ENCODE measurements around the gene BAK1. TPM values are rescaled to one million over a fixed set of nuclear protein-coding genes. Genes with fewer than 3 reads are reported as not detected.

The BAK1 gene
- total RNA-seq, 1 experiment from 2014 or later = 40.0 TPM

DNA sequence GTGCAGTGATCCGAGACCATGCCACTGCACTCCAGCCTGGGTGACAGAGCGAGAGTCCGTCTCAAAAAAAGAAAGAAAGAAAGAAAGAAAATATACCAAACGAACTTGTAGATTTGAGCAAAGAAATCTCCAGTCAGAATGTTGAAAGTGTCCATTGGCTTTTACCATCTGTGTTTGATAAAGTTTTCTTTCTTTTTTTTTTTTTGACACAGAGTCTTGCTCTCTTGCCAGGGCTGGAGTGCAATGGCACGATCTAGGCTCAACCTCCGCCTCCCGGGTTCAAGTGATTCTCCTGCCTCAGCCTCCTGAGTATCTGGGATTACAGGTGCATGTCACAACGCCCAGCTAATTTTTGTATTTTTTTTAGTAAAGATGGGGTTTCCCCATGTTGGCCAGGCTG is 21.3 kb downstream of the BAK1 start:
- no peak overlapping the region for H3K4me3 Mint-ChIP-seq
- H3K9me3 ChIP-seq (ENCODE audit: control insufficient read depth, low read depth, low read length) = no peaks in the 10 kb centered on the region
- no peak overlapping the region for H3K4ac ChIP-seq (ENCODE audit: low read depth, low read length)
- no peak overlapping the region for H2AFZ ChIP-seq (ENCODE audit: low read length)
- no peak overlapping the region for H2BK12ac ChIP-seq (ENCODE audit: insufficient read length, low read depth, low read length)
- no peaks in the 10 kb centered on the region for H3K79me2 ChIP-seq (ENCODE audit: insufficient read depth, low read length)
- H3K56ac ChIP-seq (ENCODE audit: insufficient read length, low read depth, low read length) = no peak overlapping the region
- TF ChIP-seq, protein P1, sequence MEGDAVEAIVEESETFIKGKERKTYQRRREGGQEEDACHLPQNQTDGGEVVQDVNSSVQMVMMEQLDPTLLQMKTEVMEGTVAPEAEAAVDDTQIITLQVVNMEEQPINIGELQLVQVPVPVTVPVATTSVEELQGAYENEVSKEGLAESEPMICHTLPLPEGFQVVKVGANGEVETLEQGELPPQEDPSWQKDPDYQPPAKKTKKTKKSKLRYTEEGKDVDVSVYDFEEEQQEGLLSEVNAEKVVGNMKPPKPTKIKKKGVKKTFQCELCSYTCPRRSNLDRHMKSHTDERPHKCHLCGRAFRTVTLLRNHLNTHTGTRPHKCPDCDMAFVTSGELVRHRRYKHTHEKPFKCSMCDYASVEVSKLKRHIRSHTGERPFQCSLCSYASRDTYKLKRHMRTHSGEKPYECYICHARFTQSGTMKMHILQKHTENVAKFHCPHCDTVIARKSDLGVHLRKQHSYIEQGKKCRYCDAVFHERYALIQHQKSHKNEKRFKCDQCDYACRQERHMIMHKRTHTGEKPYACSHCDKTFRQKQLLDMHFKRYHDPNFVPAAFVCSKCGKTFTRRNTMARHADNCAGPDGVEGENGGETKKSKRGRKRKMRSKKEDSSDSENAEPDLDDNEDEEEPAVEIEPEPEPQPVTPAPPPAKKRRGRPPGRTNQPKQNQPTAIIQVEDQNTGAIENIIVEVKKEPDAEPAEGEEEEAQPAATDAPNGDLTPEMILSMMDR (conservative IDR thresholded peaks at IDR 0.05) = no peak
- peaks cover 3% of the 10 kb centered on the region; the same call in 1 of the 2 replicates for H3K27me3 Mint-ChIP-seq (ENCODE audit: low read depth)
- H3K4me1 ChIP-seq (ENCODE audit: insufficient read depth, low read length) = no peaks in the 10 kb centered on the region
- H2BK15ac ChIP-seq (ENCODE audit: low read depth, low read length) = no peak overlapping the region
- H3K9me3 Mint-ChIP-seq = peaks cover 10 to 12% of the 10 kb centered on the region in 2 experiments; a peak in 4 of 5 replicates
- H4K8ac ChIP-seq (replicated peaks; ENCODE audit: insufficient read length, low read depth, low read length) = no peak overlapping the region
- H3K27ac Mint-ChIP-seq = no peak overlapping the region
- no peak overlapping the region for H3T11ph ChIP-seq (ENCODE audit: low read length)
- H3K36me3 Mint-ChIP-seq (ENCODE audit: insufficient read depth in 1 of 3, low read depth in 3 of 3) = peaks cover 0 to 4% (median 0%) of the 10 kb centered on the region in 3 experiments; a peak in 2 of 7 replicates
- no peak overlapping the region for H2AK5ac ChIP-seq (ENCODE audit: insufficient read length, low read length)
- H3K4me2 ChIP-seq (ENCODE audit: insufficient read depth, insufficient read length, low read length) = no peak overlapping the region
- no peaks in the 10 kb centered on the region for H3K4me1 Mint-ChIP-seq
- no peak overlapping the region for H4K91ac ChIP-seq (ENCODE audit: insufficient read length, low read depth, low read length)
- H3K27me3 ChIP-seq (ENCODE audit: insufficient read depth, low read length) = no peaks in the 10 kb centered on the region
- no peak overlapping the region for H2BK5ac ChIP-seq (ENCODE audit: insufficient read length, low read length)
- H2BK20ac ChIP-seq (ENCODE audit: low read depth, low read length, poor library complexity, severe bottlenecking) = no peak overlapping the region
- no peak overlapping the region for H3K23ac ChIP-seq (ENCODE audit: insufficient read length, low read depth, low read length)
- H4K5ac ChIP-seq (ENCODE audit: insufficient read length, low read depth, low read length) = no peak overlapping the region
- H3K23me2 ChIP-seq (ENCODE audit: insufficient read length, low read depth, low read length, poor library complexity, severe bottlenecking) = no peaks in the 10 kb centered on the region
- H3K9ac ChIP-seq (ENCODE audit: extremely low read depth, insufficient read length, low read length) = no peak overlapping the region
- no peak for DNase-seq
- H2BK120ac ChIP-seq (ENCODE audit: low read depth, low read length, poor library complexity, severe bottlenecking) = no peak overlapping the region
- no peak overlapping the region for H3K27ac ChIP-seq (ENCODE audit: insufficient read length, low read depth, low read length)
- H4K20me1 ChIP-seq (ENCODE audit: control insufficient read depth, insufficient read depth, insufficient read length) = no peaks in the 10 kb centered on the region
- no peak overlapping the region for H3K18ac ChIP-seq (ENCODE audit: insufficient read length, low read depth, low read length)
- no peak overlapping the region for H3K14ac ChIP-seq (ENCODE audit: insufficient read depth, low read length)
- WGBS (ENCODE audit: extremely low coverage, insufficient read length, low lambda C conversion rate) = no CpG with 5 or more reads among the region's 8 CpGs
- no peaks in the 10 kb centered on the region for H3K79me1 ChIP-seq (ENCODE audit: insufficient read depth, low read depth, low read length, poor library complexity, severe bottlenecking)
